ENCODE data around the gene BCAS1. TPM values are rescaled to one million over a fixed set of nuclear protein-coding genes. Genes with fewer than 3 reads are reported as not detected.

Gene BCAS1
- polyA plus RNA-seq, 1 of the 3 experiments (the other 2 are of a cell fraction), result not detected

DNA sequence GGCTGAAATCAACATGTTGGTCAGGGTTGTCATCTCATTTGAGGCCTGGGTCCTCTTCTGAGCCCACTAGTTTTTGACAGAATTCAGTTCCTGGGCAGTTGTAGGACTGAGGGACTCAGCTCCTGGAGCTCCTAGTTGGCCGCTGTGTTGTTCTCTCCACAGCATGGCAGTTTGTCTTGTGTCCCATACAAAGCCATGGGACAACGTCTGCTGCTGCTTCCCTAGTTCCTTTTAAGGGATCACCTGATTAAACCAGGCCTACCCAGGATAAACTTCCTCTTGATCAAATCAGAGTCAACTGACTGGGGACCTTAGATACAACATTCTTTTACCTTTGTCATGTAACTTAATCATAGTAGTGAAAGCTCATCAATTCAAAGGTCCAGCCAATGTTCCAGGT is 141.0 kb downstream of the BCAS1 start:
- TF ChIP-seq FOSL2 (IDR thresholded peaks at IDR 0.05; ENCODE audit: borderline replicate concordance, low read depth) (no peak), SIN3A (IDR thresholded peaks at IDR 0.05; ENCODE audit: borderline replicate concordance, low read depth, low read length) (no peak), FOXM1 (IDR thresholded peaks at IDR 0.05; ENCODE audit: low read depth) (no peak), GABPA (IDR thresholded peaks at IDR 0.05; ENCODE audit: low read depth) (no peak), NRF1 (IDR thresholded peaks at IDR 0.05; ENCODE audit: low read depth, low read length) (no peak)
- TF ChIP-seq, protein P1, sequence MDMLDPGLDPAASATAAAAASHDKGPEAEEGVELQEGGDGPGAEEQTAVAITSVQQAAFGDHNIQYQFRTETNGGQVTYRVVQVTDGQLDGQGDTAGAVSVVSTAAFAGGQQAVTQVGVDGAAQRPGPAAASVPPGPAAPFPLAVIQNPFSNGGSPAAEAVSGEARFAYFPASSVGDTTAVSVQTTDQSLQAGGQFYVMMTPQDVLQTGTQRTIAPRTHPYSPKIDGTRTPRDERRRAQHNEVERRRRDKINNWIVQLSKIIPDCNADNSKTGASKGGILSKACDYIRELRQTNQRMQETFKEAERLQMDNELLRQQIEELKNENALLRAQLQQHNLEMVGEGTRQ (IDR thresholded peaks at IDR 0.05; ENCODE audit: borderline replicate concordance, low read depth, low read length), result no peak
- TF ChIP-seq, protein P2, sequence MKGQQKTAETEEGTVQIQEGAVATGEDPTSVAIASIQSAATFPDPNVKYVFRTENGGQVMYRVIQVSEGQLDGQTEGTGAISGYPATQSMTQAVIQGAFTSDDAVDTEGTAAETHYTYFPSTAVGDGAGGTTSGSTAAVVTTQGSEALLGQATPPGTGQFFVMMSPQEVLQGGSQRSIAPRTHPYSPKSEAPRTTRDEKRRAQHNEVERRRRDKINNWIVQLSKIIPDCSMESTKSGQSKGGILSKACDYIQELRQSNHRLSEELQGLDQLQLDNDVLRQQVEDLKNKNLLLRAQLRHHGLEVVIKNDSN (IDR thresholded peaks at IDR 0.05; ENCODE audit: borderline replicate concordance, low read depth), result no peak
- TF ChIP-seq, protein P3, sequence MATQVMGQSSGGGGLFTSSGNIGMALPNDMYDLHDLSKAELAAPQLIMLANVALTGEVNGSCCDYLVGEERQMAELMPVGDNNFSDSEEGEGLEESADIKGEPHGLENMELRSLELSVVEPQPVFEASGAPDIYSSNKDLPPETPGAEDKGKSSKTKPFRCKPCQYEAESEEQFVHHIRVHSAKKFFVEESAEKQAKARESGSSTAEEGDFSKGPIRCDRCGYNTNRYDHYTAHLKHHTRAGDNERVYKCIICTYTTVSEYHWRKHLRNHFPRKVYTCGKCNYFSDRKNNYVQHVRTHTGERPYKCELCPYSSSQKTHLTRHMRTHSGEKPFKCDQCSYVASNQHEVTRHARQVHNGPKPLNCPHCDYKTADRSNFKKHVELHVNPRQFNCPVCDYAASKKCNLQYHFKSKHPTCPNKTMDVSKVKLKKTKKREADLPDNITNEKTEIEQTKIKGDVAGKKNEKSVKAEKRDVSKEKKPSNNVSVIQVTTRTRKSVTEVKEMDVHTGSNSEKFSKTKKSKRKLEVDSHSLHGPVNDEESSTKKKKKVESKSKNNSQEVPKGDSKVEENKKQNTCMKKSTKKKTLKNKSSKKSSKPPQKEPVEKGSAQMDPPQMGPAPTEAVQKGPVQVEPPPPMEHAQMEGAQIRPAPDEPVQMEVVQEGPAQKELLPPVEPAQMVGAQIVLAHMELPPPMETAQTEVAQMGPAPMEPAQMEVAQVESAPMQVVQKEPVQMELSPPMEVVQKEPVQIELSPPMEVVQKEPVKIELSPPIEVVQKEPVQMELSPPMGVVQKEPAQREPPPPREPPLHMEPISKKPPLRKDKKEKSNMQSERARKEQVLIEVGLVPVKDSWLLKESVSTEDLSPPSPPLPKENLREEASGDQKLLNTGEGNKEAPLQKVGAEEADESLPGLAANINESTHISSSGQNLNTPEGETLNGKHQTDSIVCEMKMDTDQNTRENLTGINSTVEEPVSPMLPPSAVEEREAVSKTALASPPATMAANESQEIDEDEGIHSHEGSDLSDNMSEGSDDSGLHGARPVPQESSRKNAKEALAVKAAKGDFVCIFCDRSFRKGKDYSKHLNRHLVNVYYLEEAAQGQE (IDR thresholded peaks at IDR 0.05; ENCODE audit: low read depth, low read length), result no peak
- H3F3A ChIP-seq (replicated peaks; ENCODE audit: insufficient read depth), result peaks cover 18% of the 10 kb centered on the region
- no peak overlapping the region for H3K9ac ChIP-seq
- H4K20me1 ChIP-seq (ENCODE audit: insufficient read depth), result no peaks in the 10 kb centered on the region
- H3K27me3 ChIP-seq (ENCODE audit: insufficient read depth), result no peaks in the 10 kb centered on the region
- H3K4me2 ChIP-seq, result no peak overlapping the region
- no peak overlapping the region for H3K27ac ChIP-seq (ENCODE audit: low read depth in 2 of 2, low read length in 1 of 2)
- no peak overlapping the region for H3K4me3 ChIP-seq (ENCODE audit: low read depth in 2 of 2, low read length in 1 of 2)
- H3K9me3 ChIP-seq, result no peaks in the 10 kb centered on the region
- no peaks in the 10 kb centered on the region for H3K9me2 ChIP-seq
- WGBS (ENCODE audit: low lambda C conversion rate), result 85% methylated on average over 2 of the region's 2 CpGs
- CTCF ChIA-PET, result interaction anchor here (1.0 to 1.4 kb wide), 3 partner anchors 10 to 21 kb away, joined by 3 to 7 read pairs (median 4); no protein-coding TSS in a partner anchor
- no peak overlapping the region for H2AFZ ChIP-seq (ENCODE audit: low read depth)
- POLR2A ChIA-PET, result no interaction called here
- H3K4me1 ChIP-seq (ENCODE audit: control insufficient read depth in 1 of 2, insufficient read depth in 2 of 2, low read depth in 1 of 2, low read length in 1 of 2), result peaks cover 0 to 14% of the 10 kb centered on the region in 2 experiments; a peak in 2 of 4 replicates
- no peaks in the 10 kb centered on the region for H3K79me2 ChIP-seq (ENCODE audit: insufficient read depth)
- no peaks in the 10 kb centered on the region for H3K36me3 ChIP-seq (replicated peaks in 1 of 2; ENCODE audit: control insufficient read depth in 1 of 2, insufficient read depth in 2 of 2, low read length in 1 of 2)
- no peak for DNase-seq

DNA sequence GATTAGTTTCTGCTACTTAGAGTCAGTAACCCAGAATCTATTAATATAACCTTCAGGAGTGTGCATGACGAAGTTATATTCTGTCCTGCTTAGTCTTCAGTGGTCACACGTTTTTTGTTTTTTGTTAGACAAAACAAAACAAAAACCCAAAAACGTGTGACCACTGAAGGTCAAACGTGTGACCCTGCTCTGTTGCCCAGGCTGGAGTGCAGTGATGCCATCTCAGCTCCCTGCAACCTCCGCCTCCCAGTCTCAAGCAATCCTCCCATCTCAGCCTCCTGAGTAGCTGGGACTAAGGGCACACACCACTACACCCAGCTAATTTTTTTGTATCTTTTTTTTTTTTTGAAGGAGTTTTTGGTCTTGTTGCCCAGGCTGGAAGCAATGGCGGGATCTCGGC is 142.4 kb downstream of the BCAS1 start:
- H3K36me3 ChIP-seq (replicated peaks in 1 of 2; ENCODE audit: control insufficient read depth in 1 of 2, insufficient read depth in 2 of 2, low read length in 1 of 2), result no peaks in the 10 kb centered on the region
- no peak overlapping the region for H3K4me2 ChIP-seq
- no peaks in the 10 kb centered on the region for H4K20me1 ChIP-seq (ENCODE audit: insufficient read depth)
- WGBS (ENCODE audit: low lambda C conversion rate), result 88% methylated on average over 7 of the region's 7 CpGs
- CTCF ChIA-PET, result interaction anchor here (1.1 kb wide), 1 partner anchor 11 kb away, joined by 3 read pairs; no protein-coding TSS in a partner anchor
- H3K9ac ChIP-seq, result no peak overlapping the region
- peaks cover 18% of the 10 kb centered on the region for H3F3A ChIP-seq (replicated peaks; ENCODE audit: insufficient read depth)
- no peaks in the 10 kb centered on the region for H3K27me3 ChIP-seq (ENCODE audit: insufficient read depth)
- H2AFZ ChIP-seq (ENCODE audit: low read depth), result no peak overlapping the region; the same call in 1 of the 2 replicates
- H3K4me3 ChIP-seq (ENCODE audit: low read depth in 2 of 2, low read length in 1 of 2), result no peak overlapping the region
- H3K4me1 ChIP-seq (ENCODE audit: control insufficient read depth in 1 of 2, insufficient read depth in 2 of 2, low read depth in 1 of 2, low read length in 1 of 2), result peaks cover 0 to 7% of the 10 kb centered on the region in 2 experiments; a peak in 2 of 4 replicates
- POLR2A ChIA-PET, result no interaction called here
- DNase-seq, result no peak
- no peaks in the 10 kb centered on the region for H3K9me2 ChIP-seq
- no peaks in the 10 kb centered on the region for H3K79me2 ChIP-seq (ENCODE audit: insufficient read depth)
- H3K27ac ChIP-seq (ENCODE audit: low read depth in 2 of 2, low read length in 1 of 2), result no peak overlapping the region
- no peaks in the 10 kb centered on the region for H3K9me3 ChIP-seq
- TF ChIP-seq EZH2phosphoT487 (IDR thresholded peaks at IDR 0.05; ENCODE audit: borderline replicate concordance, low read depth) (no peak), TCF12 (IDR thresholded peaks at IDR 0.05) (no peak), TEAD4 (IDR thresholded peaks at IDR 0.05; ENCODE audit: borderline replicate concordance, insufficient read depth) (no peak), RFX5 (IDR thresholded peaks at IDR 0.05; ENCODE audit: low read length) (no peak), TAF1 (IDR thresholded peaks at IDR 0.05; ENCODE audit: borderline replicate concordance, low read depth, low read length) (no peak), MEF2A (IDR thresholded peaks at IDR 0.05; ENCODE audit: borderline replicate concordance, low read depth) (no peak), YY1 (IDR thresholded peaks at IDR 0.05; ENCODE audit: low read depth) (no peak), JUND (IDR thresholded peaks at IDR 0.05) (no peak), EP300 (IDR thresholded peaks at IDR 0.05; ENCODE audit: borderline replicate concordance in 1 of 2, low read depth in 1 of 2, low read length in 1 of 2) (no peak), SMC3 (IDR thresholded peaks at IDR 0.05; ENCODE audit: low read depth, low read length) (no peak), RCOR1 (IDR thresholded peaks at IDR 0.05; ENCODE audit: low read length) (no peak), ELF1 (IDR thresholded peaks at IDR 0.05) (no peak), RAD21 (IDR thresholded peaks at IDR 0.05; ENCODE audit: low read length) (no peak), GABPA (IDR thresholded peaks at IDR 0.05; ENCODE audit: low read depth) (no peak), FOSL2 (IDR thresholded peaks at IDR 0.05; ENCODE audit: borderline replicate concordance, low read depth) (no peak), CHD2 (IDR thresholded peaks at IDR 0.05; ENCODE audit: low read length, partially characterized antibody) (no peak)
- TF ChIP-seq, protein P2 (IDR thresholded peaks at IDR 0.05; ENCODE audit: borderline replicate concordance, low read depth), result no peak

All from SK-N-SH (cell line).